Skin epidermis (tissue), 12 donors: ENCODE measurements around the gene SLC16A13.
"Not testable (repeated sequence)": the region's sequence is repeated elsewhere in the genome, so short reads cannot be mapped to it uniquely, and the experiment has no call there.

Source experiments
- H3K27ac ChIP-seq, 21 experiments: fragments of 200-600 bp; sonication (generic) in 11 of 21; one replicate each; pipeline ENCODE4 v1.5.0; 2020; ENCODE audit warnings: mild to moderate bottlenecking in 3 of 21, inconsistent platforms in 2 of 21, moderate library complexity in 2 of 21
- H3K4me3 ChIP-seq, 7 experiments: fragments of 200-600 bp; sonication (generic) in 2 of 7; one replicate each; pipeline ENCODE4 v1.5.0; 2020; ENCODE audit warnings: inconsistent platforms in 2 of 7, mild to moderate bottlenecking in 2 of 7, moderate library complexity in 1 of 7

SLC16A13 gene

GRCh38 chr17:7035591-7036368 lies at the start of gene SLC16A13:
Gene SLC16A13 (plus strand): TSS chr17:7036015. CDS start chr17:7036383, 368 bp downstream.
- peak within 1 kb of the TSS; percentile 47 to 74 (median 62) for H3K4me3 ChIP-seq
- H3K27ac ChIP-seq, result peak within 1 kb of the TSS; percentile 35 to 97 (median 85)

GRCh38 chr17:6986676-6987075 lies 49.1 kb upstream of the SLC16A13 start:
- H3K4me3 ChIP-seq, result no peak overlapping the region
- H3K27ac ChIP-seq, result no peak overlapping the region

- H3K27ac ChIP-seq, result no peak overlapping the region
- H3K4me3 ChIP-seq, result no peak overlapping the region
These were observed 46.0 kb upstream of the SLC16A13 start for GRCh38 chr17:6989779-6990178.

- H3K4me3 ChIP-seq, result not testable (repeated sequence)
These were observed 42.2 kb upstream of the SLC16A13 start for GRCh38 chr17:6993613-6994056.

GRCh38 chr17:6994118-6994598 lies 41.7 kb upstream of the SLC16A13 start:
- Histone ChIP-seq H3K4me3 (no peak overlapping the region), H3K27ac (no peak overlapping the region)

More at GRCh38 chr17:6993613-6994056, 42.2 kb upstream of the SLC16A13 start:
- H3K27ac ChIP-seq, result not testable (repeated sequence)

GRCh38 chr17:6994666-6995256 lies 41.1 kb upstream of the SLC16A13 start:
- H3K4me3 ChIP-seq, result peak overlapping the region in 4 of 7 experiments; percentile 28 to 47 (median 42)

DNA sequence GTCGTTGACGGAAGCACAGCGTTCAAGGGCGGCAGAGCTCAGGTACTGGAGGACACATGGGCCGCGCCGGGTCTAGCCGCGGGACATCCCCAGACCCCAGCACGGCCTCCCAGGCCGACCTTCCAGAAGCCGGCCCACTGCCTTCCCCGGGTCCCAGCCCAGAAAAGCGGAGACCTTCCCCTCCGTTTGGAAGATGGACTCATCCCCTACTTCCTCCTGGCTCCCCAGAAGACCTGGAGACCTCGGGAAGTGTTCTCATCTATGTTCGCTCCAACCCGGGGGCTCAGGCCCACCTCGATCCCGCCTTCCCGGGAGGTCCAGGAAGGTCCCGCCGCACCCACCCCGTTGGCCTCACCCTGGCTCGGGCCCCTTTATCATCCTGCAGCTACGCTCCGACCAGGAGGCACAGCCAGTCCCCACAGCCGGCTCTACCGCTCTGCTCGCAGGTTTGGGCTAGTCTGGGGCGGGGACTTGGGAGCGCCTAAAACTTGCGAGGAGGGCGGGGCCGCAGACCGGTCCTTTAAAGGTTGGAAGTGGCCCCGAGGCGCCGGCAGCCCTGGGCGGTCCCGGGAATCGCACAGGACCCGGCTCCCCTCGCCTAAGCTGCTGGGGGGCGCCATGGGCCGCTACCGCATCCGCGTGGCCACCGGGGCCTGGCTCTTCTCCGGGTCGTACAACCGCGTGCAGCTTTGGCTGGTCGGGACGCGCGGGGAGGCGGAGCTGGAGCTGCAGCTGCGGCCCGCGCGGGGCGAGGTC lies 40.1 kb upstream of the SLC16A13 start, which contains the start of gene ALOX12:
Gene ALOX12 (plus strand): TSS at position 550 of the 756 bp plus-strand sequence. CDS start 69 bp downstream, at position 619.
- Histone ChIP-seq H3K4me3 (peak within 1 kb of the TSS; percentile 16 to 47 (median 34)), H3K27ac (peak within 1 kb of the TSS in 16 of 21 experiments; percentile 6 to 79 (median 49))

More at GRCh38 chr17:6994666-6995256, 41.1 kb upstream of the SLC16A13 start:
- H3K27ac ChIP-seq, result peak overlapping the region in 10 of 21 experiments; percentile 6 to 79 (median 61)

- Histone ChIP-seq H3K27ac (peak overlapping the region in 10 of 21 experiments; percentile 6 to 79 (median 56)), H3K4me3 (peak overlapping the region; percentile 16 to 47 (median 34))
These were observed 39.4 kb upstream of the SLC16A13 start for GRCh38 chr17:6996256-6997011.

DNA sequence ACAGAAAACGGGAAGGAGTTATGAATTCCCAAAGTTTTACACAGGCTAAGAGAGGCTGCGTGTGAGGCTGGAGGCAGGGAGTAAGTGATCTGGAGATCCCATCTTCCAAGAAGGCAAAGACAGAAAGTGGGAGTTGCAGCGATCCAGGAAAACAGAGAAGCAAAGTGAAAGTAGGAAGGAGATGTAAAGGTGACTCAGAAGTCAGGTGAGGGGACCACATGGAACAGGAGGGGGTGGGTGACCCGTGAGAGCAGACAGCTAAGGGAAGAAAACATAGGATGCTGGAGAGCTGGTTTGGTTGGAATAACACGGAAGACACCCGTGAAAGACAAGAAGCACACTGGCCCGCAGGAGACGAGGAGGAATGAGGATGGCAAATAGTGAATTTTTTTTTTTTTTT lies 38.6 kb upstream of the SLC16A13 start:
- H3K4me3 ChIP-seq, result no peak overlapping the region
- no peak overlapping the region for H3K27ac ChIP-seq

DNA sequence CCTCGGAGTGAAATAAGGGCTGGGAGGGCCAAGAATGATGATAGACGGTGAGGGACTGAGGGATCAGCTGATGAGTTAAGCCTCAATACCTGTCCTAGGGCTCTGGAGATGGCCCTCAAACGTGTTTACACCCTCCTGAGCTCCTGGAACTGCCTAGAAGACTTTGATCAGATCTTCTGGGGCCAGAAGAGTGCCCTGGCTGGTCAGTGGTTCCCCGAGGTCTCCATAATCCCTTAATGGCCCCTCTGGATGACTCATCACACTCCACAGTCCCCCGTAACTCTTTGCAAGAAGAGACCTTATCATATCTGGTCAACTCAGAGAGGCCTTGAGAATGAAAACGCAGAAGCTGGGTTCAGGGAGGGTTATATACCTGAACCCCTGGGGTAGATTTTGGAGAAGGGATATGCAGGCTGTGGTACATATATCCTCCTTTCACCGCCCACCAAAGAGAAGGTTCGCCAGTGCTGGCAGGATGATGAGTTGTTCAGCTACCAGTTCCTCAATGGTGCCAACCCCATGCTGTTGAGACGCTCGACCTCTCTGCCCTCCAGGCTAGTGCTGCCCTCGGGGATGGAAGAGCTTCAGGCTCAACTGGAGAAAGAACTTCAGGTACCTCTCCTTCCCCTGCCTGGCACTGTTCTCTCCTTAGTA lies 36.8 kb upstream of the SLC16A13 start:
- no peak overlapping the region for H3K4me3 ChIP-seq
- H3K27ac ChIP-seq, result no peak overlapping the region

- H3K27ac ChIP-seq, result no peak overlapping the region
- H3K4me3 ChIP-seq, result no peak overlapping the region
These were observed 34.4 kb upstream of the SLC16A13 start for GRCh38 chr17:7001318-7001961.

- no peak overlapping the region for H3K27ac ChIP-seq
These were observed 33.3 kb upstream of the SLC16A13 start for GRCh38 chr17:7002288-7003047.

DNA sequence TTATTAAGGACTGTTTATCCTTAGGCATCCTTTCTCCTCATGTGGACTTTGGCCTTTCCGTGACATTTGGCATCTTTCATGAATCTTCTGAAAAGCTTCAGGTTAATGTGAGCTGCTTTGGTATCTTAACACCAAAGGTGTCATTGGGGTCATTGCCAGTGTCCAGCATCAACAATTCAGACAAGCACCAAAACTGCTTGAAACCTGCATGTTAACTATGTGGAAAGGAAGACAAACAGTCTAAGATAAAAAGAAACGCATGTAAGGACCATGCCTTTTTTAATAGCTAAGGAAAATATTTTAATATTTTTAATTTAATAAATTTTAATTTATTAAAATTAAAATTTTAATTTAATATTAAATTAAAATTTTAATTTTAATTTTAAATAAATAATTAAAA lies 32.1 kb upstream of the SLC16A13 start:
- Histone ChIP-seq H3K27ac (no peak overlapping the region), H3K4me3 (no peak overlapping the region)

More at GRCh38 chr17:7002288-7003047, 33.3 kb upstream of the SLC16A13 start:
- H3K4me3 ChIP-seq, result no peak overlapping the region

GRCh38 chr17:7004398-7005253 lies 31.2 kb upstream of the SLC16A13 start:
- no peak overlapping the region for H3K27ac ChIP-seq

GRCh38 chr17:7005716-7006115 lies 30.1 kb upstream of the SLC16A13 start:
- no peak overlapping the region for H3K27ac ChIP-seq
- no peak overlapping the region for H3K4me3 ChIP-seq

More at GRCh38 chr17:7004398-7005253, 31.2 kb upstream of the SLC16A13 start:
- no peak overlapping the region for H3K4me3 ChIP-seq

DNA sequence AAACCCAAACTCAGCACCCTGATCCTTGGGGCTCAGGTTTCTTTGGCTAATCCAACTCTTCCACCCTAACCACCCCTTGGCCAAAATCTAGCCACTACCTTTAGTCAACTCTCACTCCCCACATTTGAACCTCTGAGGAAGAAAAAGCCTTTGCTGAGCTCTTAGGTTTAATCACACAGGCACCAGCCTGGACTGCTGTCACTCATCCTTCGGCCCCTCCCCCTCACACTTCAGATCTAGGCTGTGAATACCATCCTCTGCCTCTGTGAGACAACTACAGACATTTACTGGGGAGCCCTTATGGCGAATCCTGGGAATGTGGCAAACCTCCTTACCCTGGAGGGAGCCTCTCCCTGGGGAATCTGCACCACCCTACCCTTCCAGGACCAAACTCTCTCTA lies 28.7 kb upstream of the SLC16A13 start:
- H3K4me3 ChIP-seq, result no peak overlapping the region
- no peak overlapping the region for H3K27ac ChIP-seq
